Endodermal cell (in vitro differentiated cells): ENCODE results near the gene SVOPL. TPM values are rescaled to one million over a fixed set of nuclear protein-coding genes. Genes with fewer than 3 reads are reported as not detected.

ENCODE experiments used
- DNase-seq: peaks from one replicate; pipeline ENCODE4 v3.0.0-alpha.2; 2017
- H3K27ac ChIP-seq: 2 replicates; pipeline ENCODE4 v1.5.1; 2013; ENCODE audit warnings: mild to moderate bottlenecking, low read depth, low read length, moderate library complexity
- H3K27me3 ChIP-seq: 2 replicates; pipeline ENCODE4 v1.6.1; 2013; ENCODE audit warnings: mild to moderate bottlenecking, low read length, moderate library complexity; ENCODE audit not compliant: insufficient read depth, control insufficient read depth, poor library complexity, severe bottlenecking
- H3K36me3 ChIP-seq: 2 replicates; pipeline ENCODE4 v1.7.0; 2013; ENCODE audit warnings: mild to moderate bottlenecking, low read length, moderate library complexity; ENCODE audit not compliant: control insufficient read depth, insufficient read depth
- H3K4me1 ChIP-seq: one replicate; pipeline ENCODE4 v1.7.0; 2013; ENCODE audit warnings: low read length; ENCODE audit not compliant: control insufficient read depth, insufficient read depth
- H3K4me3 ChIP-seq: 2 replicates; pipeline ENCODE4 v1.5.1; 2013; ENCODE audit warnings: mild to moderate bottlenecking, low read length, moderate library complexity
- H3K9ac ChIP-seq: 2 replicates; pipeline ENCODE4 v1.6.1; 2013; ENCODE audit warnings: mild to moderate bottlenecking, low read length, moderate library complexity; ENCODE audit not compliant: poor library complexity, severe bottlenecking; ENCODE audit errors: extremely low read depth
- H3K9me3 ChIP-seq: 2 replicates; pipeline ENCODE4 v1.6.1; 2013; ENCODE audit warnings: mild to moderate bottlenecking, low read length, moderate library complexity; ENCODE audit not compliant: control insufficient read depth
- H3K27ac Mint-ChIP-seq: 2 replicates; pipeline ENCODE4 v1.8.0; 2020; ENCODE audit warnings: mixed read lengths
- H3K27me3 Mint-ChIP-seq: 2 replicates; pipeline ENCODE4 v1.8.0; 2021; ENCODE audit warnings: mild to moderate bottlenecking, mixed read lengths; ENCODE audit not compliant: insufficient read depth
- H3K36me3 Mint-ChIP-seq: 2 replicates; pipeline ENCODE4 v1.8.0; 2020; ENCODE audit warnings: low read depth, mixed read lengths
- H3K4me1 Mint-ChIP-seq: 2 replicates; pipeline ENCODE4 v1.8.0; 2020; ENCODE audit warnings: mixed read lengths
- H3K4me3 Mint-ChIP-seq: 2 replicates; pipeline ENCODE4 v1.8.0; 2020; ENCODE audit warnings: mild to moderate bottlenecking, moderate library complexity, mixed read lengths
- H3K9me3 Mint-ChIP-seq: 2 replicates; pipeline ENCODE4 v1.8.0; 2020; ENCODE audit warnings: mild to moderate bottlenecking, mixed read lengths
- CTCF ChIP-seq: fragments of 200-600 bp; sonication (generic); conservative IDR thresholded peaks from 2 replicates; pipeline ENCODE4 v1.5.0; 2021; ENCODE audit warnings: antibody characterized with exemption, mild to moderate bottlenecking
- WGBS, 2 experiments: methylation state at CpG; one replicate each; pipeline versions ENCODE4 v1.1.5 to v1.1.7; 2013; ENCODE audit warnings: missing lambda C conversion rate in 2 of 2, mixed read lengths in 1 of 2; ENCODE audit not compliant: insufficient coverage in 1 of 2, insufficient read length in 1 of 2; 5-methylcytosine and 5-hydroxymethylcytosine counted together
- total RNA-seq, 2 donors: library from RNA; stranded (reverse); fragmentation: NEBNext Ultra II Directional in 1 of 2; extraction: Animal tissue kit (Norgen Biotek cat#: 25700) in 1 of 2; gene quantifications; 2 replicates in 1 of 2; 3 replicates in 1 of 2; pipeline ENCODE4 v1.2.1, GENCODE V29; 2021

The SVOPL gene
- total RNA-seq, 2 donors from 2014 or later: 0.86 to 0.95 TPM

- no peaks in the 10 kb centered on the region for H3K36me3 ChIP-seq
- no peak overlapping the region for H3K27ac ChIP-seq
- H3K9me3 Mint-ChIP-seq: no peaks in the 10 kb centered on the region
- no peak overlapping the region for H3K4me3 Mint-ChIP-seq
- H3K36me3 Mint-ChIP-seq: no peaks in the 10 kb centered on the region
- no peak for DNase-seq
- peaks cover 31% of the 10 kb centered on the region for H3K27me3 ChIP-seq
- H3K4me3 ChIP-seq: no peak overlapping the region
- no peak for TF ChIP-seq CTCF
- peaks cover 24% of the 10 kb centered on the region for H3K4me1 Mint-ChIP-seq
- WGBS, 2 experiments: 91 to 100% methylated on average over 5 to 6 of the region's 6 CpGs
- H3K9ac ChIP-seq: no peak overlapping the region
- H3K27me3 Mint-ChIP-seq: peaks cover 16% of the 10 kb centered on the region
- no peak overlapping the region for H3K27ac Mint-ChIP-seq
- H3K4me1 ChIP-seq: no peaks in the 10 kb centered on the region
- no peaks in the 10 kb centered on the region for H3K9me3 ChIP-seq
These were observed 47.5 kb upstream of the SVOPL start for GRCh38 chr7:138748666-138749065.

DNA sequence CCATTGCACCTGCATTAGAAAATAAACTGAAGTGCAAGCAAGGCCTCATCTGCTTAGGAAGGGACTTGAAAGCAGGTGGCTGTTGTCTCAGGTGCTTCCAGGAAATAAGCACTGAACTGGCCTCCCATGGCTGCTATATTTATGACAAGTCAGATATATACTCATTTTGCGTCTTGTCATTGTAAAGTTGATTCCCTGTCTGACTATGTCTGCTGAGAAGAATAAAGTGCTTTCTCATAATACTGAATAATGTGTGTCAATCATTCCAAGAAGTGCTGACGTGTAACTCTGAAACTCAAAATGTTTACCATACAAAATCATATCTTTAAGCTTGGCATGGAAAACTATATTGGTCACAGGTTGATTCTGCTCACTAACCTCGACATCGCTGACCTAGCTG, 44.9 kb upstream of the SVOPL start:
- 71 to 96% methylated on average over 1 to 4 of the region's 4 CpGs for WGBS, 2 experiments

GRCh38 chr7:138745189-138745588, 44.0 kb upstream of the SVOPL start:
- Mint-ChIP-seq H3K9me3 (no peaks in the 10 kb centered on the region), H3K36me3 (no peaks in the 10 kb centered on the region), H3K27ac (no peak overlapping the region), H3K4me3 (no peak overlapping the region), H3K4me1 (peaks cover 12% of the 10 kb centered on the region), H3K27me3 (peaks cover 9% of the 10 kb centered on the region)
- Histone ChIP-seq H3K4me1 (no peaks in the 10 kb centered on the region), H3K27me3 (peaks cover 10% of the 10 kb centered on the region), H3K27ac (no peak overlapping the region), H3K36me3 (no peaks in the 10 kb centered on the region), H3K4me3 (no peak overlapping the region), H3K9me3 (no peaks in the 10 kb centered on the region), H3K9ac (no peak overlapping the region)
- 92 to 100% methylated on average over 6 to 7 of the region's 7 CpGs for WGBS, 2 experiments
- no peak for DNase-seq
- TF ChIP-seq CTCF: no peak

More for the DNA sequence above, 44.9 kb upstream of the SVOPL start:
- TF ChIP-seq CTCF: no peak
- no peaks in the 10 kb centered on the region for H3K9me3 ChIP-seq
- Mint-ChIP-seq H3K4me3 (no peak overlapping the region), H3K36me3 (no peaks in the 10 kb centered on the region), H3K9me3 (no peaks in the 10 kb centered on the region), H3K27ac (no peak overlapping the region), H3K4me1 (peaks cover 14% of the 10 kb centered on the region), H3K27me3 (peaks cover 11% of the 10 kb centered on the region)
- peaks cover 19% of the 10 kb centered on the region for H3K27me3 ChIP-seq
- no peak for DNase-seq
- H3K4me3 ChIP-seq: no peak overlapping the region
- H3K4me1 ChIP-seq: no peaks in the 10 kb centered on the region
- no peak overlapping the region for H3K27ac ChIP-seq
- H3K9ac ChIP-seq: no peak overlapping the region
- H3K36me3 ChIP-seq: no peaks in the 10 kb centered on the region
